ENCODE results near the gene FAM120A.

DNA sequence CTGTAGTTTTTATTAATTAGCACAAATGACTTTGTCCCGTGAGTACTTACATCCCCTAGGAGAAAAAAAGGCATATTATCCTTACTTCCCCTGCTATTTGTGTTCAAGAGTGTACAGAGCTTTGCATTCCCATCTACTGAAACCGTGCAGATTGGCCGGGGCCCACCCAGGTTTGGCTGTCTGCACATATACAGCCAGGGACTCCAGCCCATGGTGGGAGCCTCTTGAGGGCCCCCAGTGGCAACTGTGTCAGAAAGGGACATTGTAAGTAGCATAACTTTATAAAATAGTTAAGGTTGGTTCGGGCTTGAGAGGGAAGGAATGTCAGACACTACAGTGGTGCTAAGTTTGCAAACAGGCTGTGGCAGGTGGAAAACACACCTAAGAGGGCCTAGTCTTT lies 149.6 kb downstream of the FAM120A start:
- TF ChIP-seq, protein P1, sequence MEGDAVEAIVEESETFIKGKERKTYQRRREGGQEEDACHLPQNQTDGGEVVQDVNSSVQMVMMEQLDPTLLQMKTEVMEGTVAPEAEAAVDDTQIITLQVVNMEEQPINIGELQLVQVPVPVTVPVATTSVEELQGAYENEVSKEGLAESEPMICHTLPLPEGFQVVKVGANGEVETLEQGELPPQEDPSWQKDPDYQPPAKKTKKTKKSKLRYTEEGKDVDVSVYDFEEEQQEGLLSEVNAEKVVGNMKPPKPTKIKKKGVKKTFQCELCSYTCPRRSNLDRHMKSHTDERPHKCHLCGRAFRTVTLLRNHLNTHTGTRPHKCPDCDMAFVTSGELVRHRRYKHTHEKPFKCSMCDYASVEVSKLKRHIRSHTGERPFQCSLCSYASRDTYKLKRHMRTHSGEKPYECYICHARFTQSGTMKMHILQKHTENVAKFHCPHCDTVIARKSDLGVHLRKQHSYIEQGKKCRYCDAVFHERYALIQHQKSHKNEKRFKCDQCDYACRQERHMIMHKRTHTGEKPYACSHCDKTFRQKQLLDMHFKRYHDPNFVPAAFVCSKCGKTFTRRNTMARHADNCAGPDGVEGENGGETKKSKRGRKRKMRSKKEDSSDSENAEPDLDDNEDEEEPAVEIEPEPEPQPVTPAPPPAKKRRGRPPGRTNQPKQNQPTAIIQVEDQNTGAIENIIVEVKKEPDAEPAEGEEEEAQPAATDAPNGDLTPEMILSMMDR (conservative IDR thresholded peaks at IDR 0.05), result no peak
- no peak for TF ChIP-seq ZFX (IDR thresholded peaks at IDR 0.05)

Data from C4-2B (cell line).